ENCODE data around the gene DEFB132. TPM values are rescaled to one million over a fixed set of nuclear protein-coding genes. Genes with fewer than 3 reads are reported as not detected.

DEFB132 gene
- total and polyA plus RNA-seq, 2 of the 8 experiments (the other 6 are each of a cell fraction or from before 2014, with no cell fraction given): not detected

- no peaks in the 10 kb centered on the region for H3K36me3 ChIP-seq (ENCODE audit: control insufficient read depth in 2 of 4, insufficient read depth in 4 of 4, low read length in 3 of 4)
- no peak overlapping the region for H3K4ac ChIP-seq (replicated peaks; ENCODE audit: insufficient read length, low read depth, low read length)
- peaks cover 4 to 11% (median 6%) of the 10 kb centered on the region in 4 experiments for H3K4me1 ChIP-seq (replicated peaks in 1 of 4; ENCODE audit: control insufficient read depth in 3 of 4, insufficient read depth in 4 of 4, low read length in 3 of 4)
- H3K23me2 ChIP-seq (ENCODE audit: low read depth, low read length): peaks cover 4% of the 10 kb centered on the region
- no peaks in the 10 kb centered on the region for H3K79me1 ChIP-seq (ENCODE audit: low read depth, low read length)
- H3K9ac ChIP-seq (replicated peaks in 1 of 4; ENCODE audit: extremely low read depth in 1 of 4, low read depth in 3 of 4, low read length in 3 of 4): no peak overlapping the region
- no peak overlapping the region for H4K8ac ChIP-seq (ENCODE audit: extremely low read depth, insufficient read depth, low read length)
- no peaks in the 10 kb centered on the region for H4K20me1 ChIP-seq (replicated peaks in 1 of 2; ENCODE audit: control insufficient read depth in 1 of 2, insufficient read depth in 2 of 2, low read length in 2 of 2)
- no peak overlapping the region for H2AFZ ChIP-seq (ENCODE audit: low read length)
- no peak overlapping the region for H3K27ac ChIP-seq (ENCODE audit: low read depth, low read length)
- 0 out of 2 replicates have a peak overlapping the region, but pooled peaks have one; percentile 25 for H2BK20ac ChIP-seq (ENCODE audit: low read length)
- no peak overlapping the region for H4K5ac ChIP-seq (ENCODE audit: insufficient read length, low read depth, low read length)
- H3K79me2 ChIP-seq (ENCODE audit: control insufficient read depth in 1 of 2, insufficient read depth in 2 of 2, low read length in 2 of 2): no peaks in the 10 kb centered on the region
- no peak overlapping the region for H3K4me3 ChIP-seq (ENCODE audit: extremely low read depth in 1 of 4, insufficient read depth in 2 of 4, low read depth in 3 of 4, low read length in 4 of 4)
- WGBS, 2 experiments (ENCODE audit: extremely low coverage in 1 of 2, insufficient coverage in 1 of 2, insufficient read length in 1 of 2, insufficient replicate concordance in 2 of 2, low coverage in 1 of 2, low lambda C conversion rate in 2 of 2, missing lambda C conversion rate in 1 of 2): 86% methylated on average over 7 of the region's 7 CpGs; no CpG with 5 or more reads in 1 of the 2 experiments
- FAIRE-seq (no peak), DNase-seq (ENCODE audit: low read depth in 1 of 2, low spot score in 2 of 2) (no peak)
- H2BK15ac ChIP-seq (ENCODE audit: low read length): peak overlapping the region; percentile 34; the same call in 1 of the 2 replicates
- CTCF ChIA-PET (ENCODE audit: partially characterized antibody): interaction anchor here (1.1 to 4.5 kb wide), 6 partner anchors 9 to 27 kb away, joined by 3 to 30 read pairs (median 16); no protein-coding TSS in a partner anchor
- no peak overlapping the region; the same call in 1 of the 2 replicates for H3K18ac ChIP-seq (ENCODE audit: extremely low read depth, low read length)
- no peaks in the 10 kb centered on the region for H3K9me3 ChIP-seq (ENCODE audit: insufficient read depth in 2 of 2, low read depth in 1 of 2, low read length in 1 of 2)
- TF ChIP-seq EZH2 (IDR thresholded peaks at IDR 0.05; ENCODE audit: low read depth, low read length, severe bottlenecking): no peak
- no peak for TF ChIP-seq MAFK (IDR thresholded peaks at IDR 0.05; ENCODE audit: low read depth, low read length)
- no peak for TF ChIP-seq SP2 (IDR thresholded peaks at IDR 0.05; ENCODE audit: low read length)
- TF ChIP-seq CREB1 (IDR thresholded peaks at IDR 0.05): no peak
- TF ChIP-seq SP4 (IDR thresholded peaks at IDR 0.05; ENCODE audit: low read length): no peak
- no peak for TF ChIP-seq JUN (IDR thresholded peaks at IDR 0.05; ENCODE audit: low read depth, low read length)
- TF ChIP-seq TBP (IDR thresholded peaks at IDR 0.05; ENCODE audit: low read depth, low read length): no peak
- no peak for TF ChIP-seq BACH1 (IDR thresholded peaks at IDR 0.05; ENCODE audit: low read length)
- POLR2A ChIA-PET (ENCODE audit: partially characterized antibody): interaction anchor here (1.3 to 6.4 kb wide), 6 partner anchors 10 to 39 kb away, joined by 3 to 97 read pairs (median 6); partner anchors contain the start of genes NRSN2, SOX12 and ZCCHC3
- peak overlapping the region; percentile 79 to 92; a peak in 2 of 4 replicates for H3K4me2 ChIP-seq (ENCODE audit: insufficient read depth in 1 of 2, low read depth in 2 of 2, low read length in 2 of 2)
- H4K91ac ChIP-seq (replicated peaks; ENCODE audit: insufficient read length, low read length): no peak overlapping the region
- no peak overlapping the region for H3K14ac ChIP-seq (ENCODE audit: insufficient read length)
- no peak overlapping the region for H3K56ac ChIP-seq (replicated peaks; ENCODE audit: insufficient read length, low read depth, low read length)
- H3K23ac ChIP-seq (ENCODE audit: insufficient read length): no peak overlapping the region
- H2AK5ac ChIP-seq (ENCODE audit: low read depth, low read length): no peak overlapping the region; the same call in 1 of the 2 replicates
- no peaks in the 10 kb centered on the region for H3K27me3 ChIP-seq (replicated peaks in 1 of 4; ENCODE audit: control insufficient read depth in 3 of 4, extremely low read depth in 1 of 4, insufficient read depth in 3 of 4, low read length in 3 of 4)
- H2BK5ac ChIP-seq (ENCODE audit: low read depth, low read length): no peak overlapping the region
- H2BK120ac ChIP-seq (replicated peaks; ENCODE audit: low read depth, low read length): peak overlapping the region; percentile 6
- H2BK12ac ChIP-seq (ENCODE audit: low read depth, low read length): no peak overlapping the region; the same call in 1 of the 2 replicates
Observed at GRCh38 chr20:308427-309038, 51.0 kb downstream of the DEFB132 start.
